Peyer's patch (tissue), 4 donors: Measurements from ENCODE around the gene NFIB. TPM values are rescaled to one million over a fixed set of nuclear protein-coding genes. Genes with fewer than 3 reads are reported as not detected.
A peak's percentile ranks its signal among the peaks of the same experiment; 100 is the strongest.

ENCODE experiments used
- DNase-seq, 3 donors: peaks; one replicate each; pipeline ENCODE4 v3.0.0-alpha.2; 2017 to 2019
- H3K27ac ChIP-seq, 4 donors: fragments of 200-600 bp; sonication (generic); one replicate each; pipeline ENCODE4 v1.5.1; 2016 to 2019
- H3K27me3 ChIP-seq, 2 donors: fragments of 200-600 bp; sonication (generic); one replicate each; pipeline ENCODE4 v1.5.1; 2019
- H3K36me3 ChIP-seq, 3 donors: fragments of 200-600 bp; sonication (generic); one replicate each; pipeline ENCODE4 v1.5.1; 2016 to 2019
- H3K4me1 ChIP-seq, 4 donors: fragments of 200-600 bp; sonication (generic); one replicate each; pipeline ENCODE4 v1.5.1; 2016 to 2019
- H3K4me3 ChIP-seq, 4 donors: fragments of 200-600 bp; sonication (generic); 1 replicate in 3 of 4; 2 replicates in 1 of 4; pipeline ENCODE4 v1.5.1; 2016 to 2019; ENCODE audit warnings: mild to moderate bottlenecking in 1 of 4
- H3K9me3 ChIP-seq, 4 donors: fragments of 200-600 bp; sonication (generic); one replicate each; pipeline ENCODE4 v1.5.1; 2016 to 2019; ENCODE audit warnings: mild to moderate bottlenecking in 1 of 4
- POLR2A ChIP-seq, 2 donors: fragments of 450-650 bp; IDR thresholded peaks; one replicate each; pipeline ENCODE4 v1.5.1; 2017; ENCODE audit warnings: antibody characterized with exemption in 2 of 2, mild to moderate bottlenecking in 2 of 2, moderate library complexity in 2 of 2
- total RNA-seq, 4 donors: library from RNA; depleted of rRNA; stranded (reverse); fragments of >200 nt; gene quantifications; one replicate each; pipeline ENCODE4 v1.1.0, GENCODE V29; 2016
- TF ChIP-seq, protein P1 (sequence below), 6 experiments: fragments of 450-650 bp in 4 of 6; fragments of 200-600 bp in 2 of 6; sonication (generic) in 1 of 6; IDR thresholded peaks; one replicate each; pipeline ENCODE4 v1.5.1; 2017 to 2019; ENCODE audit warnings: antibody characterized with exemption in 6 of 6, mild to moderate bottlenecking in 3 of 6, moderate library complexity in 1 of 6

Gene NFIB
- total RNA-seq, 4 donors from 2014 or later, result 89.7 to 229 (median 159) TPM

DNA sequence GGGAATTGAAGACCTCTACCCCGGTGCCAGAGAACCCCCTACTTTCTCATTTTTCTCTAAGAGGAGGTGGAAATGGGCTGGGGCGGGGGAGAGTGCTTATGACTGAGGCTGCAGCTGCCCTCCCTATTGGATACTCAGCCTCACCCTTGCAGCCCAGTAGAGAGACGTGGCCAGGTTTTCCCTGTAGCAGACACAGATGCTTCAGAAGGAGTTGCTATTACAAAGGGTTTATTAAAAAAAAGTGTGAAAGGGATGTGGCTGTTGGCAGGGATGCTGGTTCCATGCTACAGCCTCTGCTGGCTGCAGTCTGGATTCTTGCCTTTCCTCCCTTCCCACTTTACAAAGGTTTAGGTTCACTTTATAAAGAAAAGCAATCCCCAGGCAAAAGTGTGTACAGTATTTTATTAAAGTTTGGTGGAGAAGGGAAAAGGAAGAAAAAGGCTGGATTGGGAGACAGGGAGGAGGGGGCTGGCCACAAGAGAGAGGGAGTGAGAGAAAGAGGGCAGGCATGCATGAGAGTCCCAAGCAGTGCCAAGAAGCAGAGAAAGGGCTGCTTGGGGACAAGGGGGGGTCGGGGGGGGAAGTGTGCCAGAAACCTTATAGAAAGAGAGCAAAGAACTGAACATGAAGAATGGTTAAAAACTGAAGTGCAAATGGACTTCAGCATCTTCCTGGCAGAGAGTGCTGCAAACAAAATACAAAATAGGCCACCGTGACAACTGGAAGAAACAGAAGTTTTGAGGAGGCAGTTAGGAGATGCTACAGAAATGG lies 29.5 kb upstream of the NFIB start:
- peaks cover 0 to 24% of the 10 kb centered on the region in 2 donors for H3K27me3 ChIP-seq
- H3K27ac ChIP-seq, result peak overlapping the region in 1 of 4 donors; percentile 3
- peaks cover 0 to 29% (median 0%) of the 10 kb centered on the region in 4 donors for H3K4me1 ChIP-seq
- no peaks in the 10 kb centered on the region for H3K9me3 ChIP-seq
- no peaks in the 10 kb centered on the region for H3K36me3 ChIP-seq
- DNase-seq, result no peak
- H3K4me3 ChIP-seq, result no peak overlapping the region
- TF ChIP-seq, protein P1, sequence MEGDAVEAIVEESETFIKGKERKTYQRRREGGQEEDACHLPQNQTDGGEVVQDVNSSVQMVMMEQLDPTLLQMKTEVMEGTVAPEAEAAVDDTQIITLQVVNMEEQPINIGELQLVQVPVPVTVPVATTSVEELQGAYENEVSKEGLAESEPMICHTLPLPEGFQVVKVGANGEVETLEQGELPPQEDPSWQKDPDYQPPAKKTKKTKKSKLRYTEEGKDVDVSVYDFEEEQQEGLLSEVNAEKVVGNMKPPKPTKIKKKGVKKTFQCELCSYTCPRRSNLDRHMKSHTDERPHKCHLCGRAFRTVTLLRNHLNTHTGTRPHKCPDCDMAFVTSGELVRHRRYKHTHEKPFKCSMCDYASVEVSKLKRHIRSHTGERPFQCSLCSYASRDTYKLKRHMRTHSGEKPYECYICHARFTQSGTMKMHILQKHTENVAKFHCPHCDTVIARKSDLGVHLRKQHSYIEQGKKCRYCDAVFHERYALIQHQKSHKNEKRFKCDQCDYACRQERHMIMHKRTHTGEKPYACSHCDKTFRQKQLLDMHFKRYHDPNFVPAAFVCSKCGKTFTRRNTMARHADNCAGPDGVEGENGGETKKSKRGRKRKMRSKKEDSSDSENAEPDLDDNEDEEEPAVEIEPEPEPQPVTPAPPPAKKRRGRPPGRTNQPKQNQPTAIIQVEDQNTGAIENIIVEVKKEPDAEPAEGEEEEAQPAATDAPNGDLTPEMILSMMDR (IDR thresholded peaks at IDR 0.05), result no peak
- no peak for TF ChIP-seq POLR2A (IDR thresholded peaks at IDR 0.05)

- no peak for TF ChIP-seq POLR2A (IDR thresholded peaks at IDR 0.05)
- TF ChIP-seq, protein P1 (IDR thresholded peaks at IDR 0.05), result no peak
- Histone ChIP-seq H3K27ac (no peak overlapping the region), H3K9me3 (no peaks in the 10 kb centered on the region), H3K4me1 (peaks cover 0 to 22% (median 0%) of the 10 kb centered on the region in 4 donors), H3K4me3 (no peak overlapping the region), H3K36me3 (no peaks in the 10 kb centered on the region), H3K27me3 (peaks cover 0 to 19% of the 10 kb centered on the region in 2 donors)
- DNase-seq, result no peak
Observed at GRCh38 chr9:14342736-14343135, 28.8 kb upstream of the NFIB start.

- TF ChIP-seq POLR2A (IDR thresholded peaks at IDR 0.05), result no peak
- TF ChIP-seq, protein P1 (IDR thresholded peaks at IDR 0.05), result no peak
- H3K27me3 ChIP-seq, result peaks cover 0 to 15% of the 10 kb centered on the region in 2 donors
- no peak for DNase-seq
- H3K36me3 ChIP-seq, result no peaks in the 10 kb centered on the region
- H3K27ac ChIP-seq, result no peak overlapping the region
- no peaks in the 10 kb centered on the region for H3K9me3 ChIP-seq
- peaks cover 0 to 11% (median 0%) of the 10 kb centered on the region in 4 donors for H3K4me1 ChIP-seq
- H3K4me3 ChIP-seq, result no peak overlapping the region
Observed at GRCh38 chr9:14341437-14342122, 27.6 kb upstream of the NFIB start.

GRCh38 chr9:14340994-14341393 lies 27.1 kb upstream of the NFIB start:
- H3K27ac ChIP-seq, result no peak overlapping the region
- peaks cover 0 to 5% (median 0%) of the 10 kb centered on the region in 4 donors for H3K4me1 ChIP-seq

DNA sequence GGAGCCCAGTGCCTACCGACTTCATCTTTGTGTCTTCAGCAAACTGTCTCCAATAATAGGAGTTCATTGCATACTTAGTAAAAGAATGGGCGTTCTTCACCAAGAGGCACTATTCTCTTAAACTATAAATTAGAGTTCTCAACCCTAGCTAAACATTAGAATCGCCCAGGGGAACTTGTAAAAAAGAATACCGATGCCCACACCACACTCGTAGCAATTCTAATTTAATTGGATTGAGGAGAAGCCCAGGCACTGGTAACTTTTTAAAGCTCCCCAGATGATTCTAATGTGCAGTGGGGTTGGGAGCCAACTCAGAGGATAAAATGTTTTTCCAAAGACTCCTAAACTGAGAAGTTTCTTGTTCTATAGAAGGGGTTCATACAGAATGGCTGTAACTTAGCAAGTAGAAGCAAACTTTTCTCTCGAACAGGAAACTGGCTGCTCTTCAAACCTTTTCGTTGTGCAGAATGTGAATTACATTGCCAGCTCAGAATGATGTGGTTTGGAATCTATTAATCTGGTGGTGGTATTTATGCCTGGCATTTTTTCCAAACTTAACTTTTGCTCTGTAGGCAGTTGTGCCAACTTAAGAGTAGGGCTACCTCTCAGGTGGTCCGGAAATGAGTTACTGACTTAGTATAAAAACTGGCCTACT lies 26.4 kb upstream of the NFIB start:
- Histone ChIP-seq H3K27ac (no peak overlapping the region), H3K4me3 (no peak overlapping the region), H3K9me3 (no peaks in the 10 kb centered on the region), H3K4me1 (no peaks in the 10 kb centered on the region), H3K36me3 (no peaks in the 10 kb centered on the region), H3K27me3 (peaks cover 0 to 3% of the 10 kb centered on the region in 2 donors)
- DNase-seq, result no peak
- TF ChIP-seq POLR2A (IDR thresholded peaks at IDR 0.05), result no peak
- TF ChIP-seq, protein P1 (IDR thresholded peaks at IDR 0.05), result no peak

More at GRCh38 chr9:14340994-14341393, 27.1 kb upstream of the NFIB start:
- no peak for DNase-seq
- TF ChIP-seq POLR2A (IDR thresholded peaks at IDR 0.05), result no peak
- TF ChIP-seq, protein P1 (IDR thresholded peaks at IDR 0.05), result no peak
- H3K4me3 ChIP-seq, result no peak overlapping the region
- peaks cover 0 to 9% of the 10 kb centered on the region in 2 donors for H3K27me3 ChIP-seq
- no peaks in the 10 kb centered on the region for H3K9me3 ChIP-seq
- H3K36me3 ChIP-seq, result no peaks in the 10 kb centered on the region
